GM12878 (cell line): ENCODE data around the gene HTN3. TPM values are rescaled to one million over a fixed set of nuclear protein-coding genes. Genes with fewer than 3 reads are reported as not detected.

ENCODE experiments used
- ATAC-seq: fragments of 200-7000 bp; cut with Tn5 transposase; 3 replicates; pipeline ENCODE4 v1.9.1; 2020; ENCODE audit warnings: mild to moderate bottlenecking, moderate library complexity
- BruUV-seq: library from RNA; stranded (reverse); fragments of 400-500 nt; replicated peaks from 2 replicates; lab custom pipeline; 2021; lab: Mats Ljungman, UMichigan
- CTCF ChIA-PET: fragments of 300-600 bp; sonication (Branson Sonifier 250); formaldehyde crosslinking; extraction: SDS; loops from one replicate; lab custom pipeline; 2021; ENCODE audit warnings: inconsistent platforms; lab: Yijun Ruan, JAX
- POLR2A ChIA-PET: fragments of 350-600 bp; formaldehyde crosslinking; extraction: SDS; loops from one replicate; lab custom pipeline; 2021; ENCODE audit warnings: inconsistent platforms; lab: Charles Lee
- RAD21 ChIA-PET: fragments of 300-600 bp; sonication (Branson Sonifier 250); formaldehyde crosslinking; loops from one replicate; lab custom pipeline; 2023; ENCODE audit warnings: antibody characterized with exemption; ENCODE audit not compliant: unreplicated experiment; lab: Charles Lee
- SMC1A ChIA-PET: fragments of 300-600 bp; sonication (Branson Sonifier 250); formaldehyde crosslinking; loops from one replicate; lab custom pipeline; 2023; ENCODE audit not compliant: unreplicated experiment, uncharacterized antibody; lab: Charles Lee
- DNase-seq: peaks from one replicate; pipeline ENCODE4 v3.0.0-alpha.2; 2011; ENCODE audit warnings: low read depth, low spot score
- FAIRE-seq: peaks from 3 replicates; lab custom pipeline; 2011; peaks lifted over from hg19 to GRCh38; lab: Jason Lieb, UNC
- H2AFZ ChIP-seq: 2 replicates; pipeline ENCODE4 v1.6.0; 2011; ENCODE audit warnings: low read depth, low read length, control low read depth; ENCODE audit not compliant: control insufficient read depth
- H3K27ac ChIP-seq: 2 replicates; pipeline ENCODE4 v1.5.1; 2011; ENCODE audit warnings: control low read depth; ENCODE audit not compliant: control insufficient read depth, insufficient read depth
- H3K27me3 ChIP-seq, 2 experiments: replicated peaks in 1 of 2; 2 replicates each; pipeline versions ENCODE4 v1.6.0 to v1.6.1; 2011; ENCODE audit warnings: low read length in 1 of 2; ENCODE audit not compliant: control insufficient read depth in 2 of 2, insufficient read depth in 2 of 2
- H3K36me3 ChIP-seq, 2 experiments: 2 replicates each; pipeline ENCODE4 v1.5.1; 2011; ENCODE audit warnings: low read length in 1 of 2; ENCODE audit not compliant: control insufficient read depth in 2 of 2, insufficient read depth in 2 of 2
- H3K4me1 ChIP-seq: 2 replicates; pipeline ENCODE4 v1.6.1; 2011; ENCODE audit warnings: mild to moderate bottlenecking, low read length, moderate library complexity, mixed read lengths; ENCODE audit not compliant: control insufficient read depth, insufficient read depth
- H3K4me2 ChIP-seq: 2 replicates; pipeline ENCODE4 v1.6.0; 2011; ENCODE audit warnings: control low read depth; ENCODE audit not compliant: control insufficient read depth, insufficient read depth
- H3K4me3 ChIP-seq: fragments of 200-600 bp; sonication (generic); 2 replicates; pipeline ENCODE4 v1.5.1; 2016
- H3K79me2 ChIP-seq: 2 replicates; pipeline ENCODE4 v1.6.0; 2011; ENCODE audit warnings: low read length; ENCODE audit not compliant: control insufficient read depth, insufficient read depth
- H3K9ac ChIP-seq: 2 replicates; pipeline ENCODE4 v1.8.0; 2011; ENCODE audit warnings: low read length, control low read depth, mixed read lengths; ENCODE audit not compliant: control insufficient read depth, insufficient read depth
- H3K9me3 ChIP-seq: replicated peaks from 3 replicates; pipeline ENCODE4 v1.5.1; 2011; ENCODE audit warnings: mild to moderate bottlenecking, low read length; ENCODE audit not compliant: control insufficient read depth, insufficient read depth
- H4K20me1 ChIP-seq: 2 replicates; pipeline ENCODE4 v1.6.0; 2011; ENCODE audit not compliant: control insufficient read depth, insufficient read depth
- ETV6 ChIP-seq, 2 experiments: fragments of 450-650 bp in 1 of 2; IDR thresholded peaks in 1 of 2; conservative IDR thresholded peaks in 1 of 2; 2 replicates each; pipeline ENCODE4 v1.6.1; 2014; ENCODE audit warnings: antibody characterized with exemption in 1 of 2, borderline replicate concordance in 1 of 2, low read depth in 1 of 2, mild to moderate bottlenecking in 1 of 2, moderate library complexity in 1 of 2
- KAT2A ChIP-seq: conservative IDR thresholded peaks from 2 replicates; pipeline ENCODE4 v1.6.1; 2011; ENCODE audit warnings: low read depth, low read length; ENCODE audit not compliant: control insufficient read depth
- NBN ChIP-seq: fragments of 450-650 bp; IDR thresholded peaks from 2 replicates; pipeline ENCODE4 v1.6.1; 2016
- NRF1 ChIP-seq: conservative IDR thresholded peaks from 2 replicates; pipeline ENCODE4 v1.6.1; 2011; ENCODE audit warnings: mild to moderate bottlenecking, low read depth, low read length, improper control_type of control experiment
- PAX5 ChIP-seq: IDR thresholded peaks from 2 replicates; pipeline ENCODE4 v1.6.1; 2011; ENCODE audit warnings: low read depth, low read length, borderline replicate concordance
- PML ChIP-seq: IDR thresholded peaks from 2 replicates; pipeline ENCODE4 v1.6.1; 2012; ENCODE audit warnings: low read length, inconsistent platforms
- PRDM15 ChIP-seq: fragments of 450-650 bp; formaldehyde crosslinking; IDR thresholded peaks from 2 replicates; pipeline ENCODE4 v1.4.0; 2020; ENCODE audit warnings: mild to moderate bottlenecking, moderate library complexity
- RELB ChIP-seq: fragments of 450-650 bp; IDR thresholded peaks from 2 replicates; pipeline ENCODE4 v1.6.1; 2017; ENCODE audit warnings: low read depth, mild to moderate bottlenecking, moderate library complexity
- SMAD1 ChIP-seq: fragments of 450-650 bp; IDR thresholded peaks from 2 replicates; pipeline ENCODE4 v1.6.1; 2018; ENCODE audit warnings: mild to moderate bottlenecking, low read depth; ENCODE audit not compliant: partially characterized antibody
- SUPT20H ChIP-seq: IDR thresholded peaks from 2 replicates; pipeline ENCODE4 v1.6.1; 2011; ENCODE audit warnings: low read depth, mild to moderate bottlenecking, low read length, moderate library complexity, borderline replicate concordance; ENCODE audit not compliant: control insufficient read depth
- WGBS: methylation state at CpG from one replicate; pipeline ENCODE4 v1.1.6; 2016; ENCODE audit warnings: low lambda C conversion rate; ENCODE audit not compliant: insufficient replicate concordance, insufficient coverage; ENCODE audit errors: missing lambda C conversion rate; 5-methylcytosine and 5-hydroxymethylcytosine counted together
- in situ Hi-C: fragments of 300-500 bp; cut with MboI; formaldehyde crosslinking; loops from 9 replicates; pipeline ENCODE4 v1.14.3; 2018; ENCODE audit warnings: mixed read lengths
- intact Hi-C: fragments of 100-400 bp; cut with micrococcal nuclease; formaldehyde crosslinking; loops from one replicate; pipeline ENCODE4 v1.14.2; 2022; ENCODE audit not compliant: unreplicated experiment
- polyA plus RNA-seq, 11 experiments: library from polyadenylated mRNA; depleted of rRNA in 4 of 11; unstranded in 6 of 11; stranded (reverse) in 5 of 11; fragments of >200 nt; fragmentation: Nextera tagmentation in 4 of 11; fragmentation: Illumina TruSeq in 1 of 11; extraction: Ambion mirVana in 4 of 11; extraction: Trizol in 1 of 11; gene quantifications; 1 replicate in 1 of 11; 2 replicates in 10 of 11; pipeline versions ENCODE4 v1.2.1 to v1.2.3, GENCODE V29; 2011 to 2016; ENCODE audit warnings: inconsistent platforms in 2 of 11, missing spikeins in 2 of 11, low read depth in 1 of 11
- total RNA-seq, 4 experiments: library from RNA; depleted of rRNA in 3 of 4; stranded (reverse); fragments of >200 nt in 3 of 4; fragmentation: Illumina TruSeq in 1 of 4; extraction: Trizol in 1 of 4; gene quantifications; 2 replicates each; pipeline versions ENCODE4 v1.2.1 to v1.2.3, GENCODE V29; 2013 to 2021

Gene HTN3
- total and polyA plus RNA-seq, 10 of the 15 experiments (the other 5 are each of a cell fraction or from before 2014, with no cell fraction given), result not detected

- CTCF ChIA-PET, result no interaction called here
- in situ Hi-C loops, result no loop called here
- SMC1A ChIA-PET, result no interaction called here
Measured at GRCh38 chr4:69994782-69995181, 33.5 kb upstream of the HTN3 start.

More at GRCh38 chr4:69994782-69995181, 33.5 kb upstream of the HTN3 start:
- no TSS peak for BruUV-seq
- H3K36me3 ChIP-seq, result no peaks in the 10 kb centered on the region
- DNase-seq (no peak), ATAC-seq (no peak), FAIRE-seq (no peak)
- H3K79me2 ChIP-seq, result no peaks in the 10 kb centered on the region
- 32% methylated on average over 5 of the region's 5 CpGs for WGBS
- no peaks in the 10 kb centered on the region for H3K27me3 ChIP-seq
- POLR2A ChIA-PET, result no interaction called here
- no peak overlapping the region for H3K4me3 ChIP-seq
- TF ChIP-seq NBN, result no peak
- no peak for TF ChIP-seq SUPT20H
- no peak for TF ChIP-seq PRDM15 (CRISPR knock-in tag)
- TF ChIP-seq NRF1, result no peak
- TF ChIP-seq PML, result no peak
- no peak for TF ChIP-seq SMAD1
- no peak for TF ChIP-seq KAT2A
- no peak for TF ChIP-seq ETV6 (conservative IDR thresholded peaks at IDR 0.05 in 1 of 2, IDR thresholded peaks at IDR 0.05 in 1 of 2; ENCODE audit: borderline replicate concordance in 1 of 2, low read depth in 1 of 2)
- TF ChIP-seq PAX5, result no peak
- no peak for TF ChIP-seq RELB
- H2AFZ ChIP-seq, result no peak overlapping the region
- no peak overlapping the region for H3K27ac ChIP-seq
- no peak overlapping the region for H3K4me2 ChIP-seq
- intact Hi-C loops, result no loop called here
- no peaks in the 10 kb centered on the region for H3K4me1 ChIP-seq
- no peaks in the 10 kb centered on the region for H3K9me3 ChIP-seq
- no peaks in the 10 kb centered on the region for H4K20me1 ChIP-seq
- H3K9ac ChIP-seq, result no peak overlapping the region
- RAD21 ChIA-PET, result no interaction called here
